K562 (cell line): ENCODE data around the gene PTGES3. TPM values are rescaled to one million over a fixed set of nuclear protein-coding genes. Genes with fewer than 3 reads are reported as not detected.

ENCODE experiments used
- CBX8 ChIP-seq: fragments of 200-600 bp; sonication (generic); IDR thresholded peaks from 2 replicates; pipeline ENCODE4 v1.6.1; 2012; ENCODE audit warnings: borderline replicate concordance, mixed run types, low read depth, mild to moderate bottlenecking, moderate library complexity, mixed read lengths, low read length, control low read depth, inconsistent platforms; ENCODE audit not compliant: poor library complexity, severe bottlenecking; ENCODE audit errors: extremely low read depth
- CREBBP ChIP-seq: IDR thresholded peaks from one replicate; pipeline ENCODE4 v1.6.1; 2012; ENCODE audit warnings: low read depth, mild to moderate bottlenecking, control low read depth, inconsistent platforms, low read length
- GTF2E2 ChIP-seq: fragments of 200-800 bp; sonication (Bioruptor generic); IDR thresholded peaks from 2 replicates; pipeline ENCODE4 v1.6.1; 2016; ENCODE audit warnings: missing genetic modification characterization, missing compliant biosample characterization
- MEIS2 ChIP-seq: fragments of 450-650 bp; IDR thresholded peaks from 2 replicates; pipeline ENCODE4 v1.6.1; 2014; ENCODE audit warnings: mild to moderate bottlenecking; ENCODE audit not compliant: partially characterized antibody
- MITF ChIP-seq: IDR thresholded peaks from 2 replicates; pipeline ENCODE4 v1.6.1; 2014; ENCODE audit warnings: antibody characterized with exemption
- POLR2G ChIP-seq: fragments of 200-400 bp; formaldehyde crosslinking; IDR thresholded peaks from 2 replicates; pipeline ENCODE4 v1.6.1; 2017; ENCODE audit warnings: low read depth, mild to moderate bottlenecking, antibody characterized with exemption, low read length, moderate library complexity
- REST ChIP-seq, 2 experiments: fragments of 450-650 bp; formaldehyde crosslinking in 1 of 2; IDR thresholded peaks; 2 replicates each; pipeline versions ENCODE4 v1.4.0 to v1.6.1; 2014 to 2020; ENCODE audit warnings: mild to moderate bottlenecking in 2 of 2, borderline replicate concordance in 1 of 2, low read depth in 1 of 2
- SMC3 ChIP-seq: conservative IDR thresholded peaks from 2 replicates; pipeline ENCODE4 v1.6.1; 2011; ENCODE audit warnings: low read depth, low read length, improper control_type of control experiment; ENCODE audit not compliant: insufficient read depth
- TEAD4 ChIP-seq, 2 experiments: sonication (generic) in 1 of 2; formaldehyde crosslinking in 1 of 2; IDR thresholded peaks; 2 replicates each; pipeline versions ENCODE4 v1.6.1 to v1.8.0; 2012 to 2022; ENCODE audit warnings: borderline replicate concordance in 1 of 2, inconsistent platforms in 1 of 2, low read length in 1 of 2, mild to moderate bottlenecking in 1 of 2, missing genetic modification reagents in 1 of 2
- TOE1 ChIP-seq, 2 experiments: fragments of 450-650 bp in 1 of 2; sonication (generic) in 1 of 2; formaldehyde crosslinking in 1 of 2; IDR thresholded peaks; 2 replicates each; pipeline versions ENCODE4 v1.7.1 to v1.8.0; 2016 to 2022; ENCODE audit warnings: borderline replicate concordance in 2 of 2, mild to moderate bottlenecking in 2 of 2, antibody characterized with exemption in 1 of 2, inconsistent platforms in 1 of 2, low read depth in 1 of 2, missing genetic modification reagents in 1 of 2, moderate library complexity in 1 of 2
- WHSC1 ChIP-seq: IDR thresholded peaks from one replicate; pipeline ENCODE4 v1.6.1; 2012; ENCODE audit warnings: low read length, control low read depth, inconsistent platforms
- XRCC3 ChIP-seq: fragments of 450-650 bp; IDR thresholded peaks from 2 replicates; pipeline ENCODE4 v1.6.1; 2017; ENCODE audit warnings: mild to moderate bottlenecking, moderate library complexity
- ZNF184 ChIP-seq: sonication (generic); formaldehyde crosslinking; IDR thresholded peaks from 2 replicates; pipeline ENCODE4 v1.5.0; 2020; ENCODE audit warnings: missing genetic modification reagents
- polyA plus RNA-seq, 8 experiments: library from polyadenylated mRNA; depleted of rRNA in 4 of 8; stranded (reverse) in 5 of 8; unstranded in 3 of 8; fragments of >200 nt; fragmentation: Nextera tagmentation in 2 of 8; fragmentation: Illumina TruSeq in 1 of 8; extraction: Ambion mirVana in 2 of 8; extraction: Trizol in 1 of 8; gene quantifications; 2 replicates each; pipeline versions ENCODE4 v1.2.1 to v1.2.3, GENCODE V29; 2011 to 2014; ENCODE audit warnings: inconsistent platforms in 1 of 8, missing spikeins in 1 of 8
- total RNA-seq, 7 experiments: library from RNA; depleted of rRNA in 6 of 7; stranded (reverse); fragments of >200 nt in 6 of 7; fragmentation: Illumina TruSeq in 2 of 7; extraction: Trizol in 2 of 7; gene quantifications; 2 replicates each; pipeline versions ENCODE4 v1.2.1 to v1.2.3, GENCODE V29; 2011 to 2021; ENCODE audit warnings: low replicate concordance in 1 of 7

Gene PTGES3
- total and polyA plus RNA-seq, 9 of the 15 experiments (the other 6 are each of a cell fraction or from before 2014, with no cell fraction given): 163 to 501 (median 213) TPM

GRCh38 chr12:56724972-56725722 is 37.1 kb upstream of the PTGES3 start, which contains the start of gene NACA (continued):
- TF ChIP-seq TOE1 (IDR thresholded peaks at IDR 0.05; ENCODE audit: borderline replicate concordance) (peak; percentile 73; the same call in 1 of the 2 replicates), TOE1 (CRISPR knock-in tag; IDR thresholded peaks at IDR 0.05; ENCODE audit: borderline replicate concordance, low read depth) (0 out of 2 replicates have a peak, but pooled peaks have one; percentile 12), TEAD4 (IDR thresholded peaks at IDR 0.05; ENCODE audit: low read length) (no peak; the same call in 1 of the 2 replicates), TEAD4 (CRISPR knock-in tag; IDR thresholded peaks at IDR 0.05; ENCODE audit: borderline replicate concordance) (no peak), MEIS2 (peak; percentile 95), GTF2E2 (tag) (peak; percentile 90), CBX8 (no peak), REST (IDR thresholded peaks at IDR 0.05; ENCODE audit: borderline replicate concordance) (peak; percentile 14; the same call in 1 of the 2 replicates), REST (CRISPR knock-in tag; IDR thresholded peaks at IDR 0.05; ENCODE audit: low read depth) (no peak), ZNF184 (CRISPR knock-in tag) (no peak), WHSC1 (no peak), XRCC3 (no peak), POLR2G (peak; percentile 98), CREBBP (no peak), MITF (0 out of 2 replicates have a peak, but pooled peaks have one; percentile 16), SMC3 (no peak)
